HEK293 (cell line): ENCODE results near the gene KLHL10.
"Not testable (repeated sequence)": the region's sequence is repeated elsewhere in the genome, so short reads cannot be mapped to it uniquely, and the experiment has no call there.

ENCODE experiments used
- INSM2 ChIP-seq: fragments of 450-650 bp; formaldehyde crosslinking; IDR thresholded peaks from 2 replicates; pipeline ENCODE4 v1.5.1; 2016; ENCODE audit warnings: missing biosample characterization, missing genetic modification characterization
- KLF1 ChIP-seq: fragments of 450-650 bp; formaldehyde crosslinking; IDR thresholded peaks from 2 replicates; pipeline ENCODE4 v1.5.1; 2016; ENCODE audit warnings: missing biosample characterization, missing genetic modification characterization
- YY1 ChIP-seq: fragments of 450-650 bp; formaldehyde crosslinking; IDR thresholded peaks from 2 replicates; pipeline ENCODE4 v1.5.1; 2018; ENCODE audit warnings: missing biosample characterization, missing genetic modification characterization
- ZBTB8A ChIP-seq: fragments of 450-650 bp; formaldehyde crosslinking; IDR thresholded peaks from 2 replicates; pipeline ENCODE4 v1.5.1; 2016; ENCODE audit warnings: missing biosample characterization, missing genetic modification characterization
- ZNF324 ChIP-seq: fragments of 450-650 bp; formaldehyde crosslinking; IDR thresholded peaks from 2 replicates; pipeline ENCODE4 v1.5.1; 2016; ENCODE audit warnings: missing biosample characterization, missing genetic modification characterization
- ZNF514 ChIP-seq: fragments of 450-650 bp; formaldehyde crosslinking; IDR thresholded peaks from 2 replicates; pipeline ENCODE4 v1.5.1; 2016; ENCODE audit warnings: missing biosample characterization, missing genetic modification characterization
- TF ChIP-seq, protein P1 (sequence below): fragments of 450-650 bp; formaldehyde crosslinking; IDR thresholded peaks from 2 replicates; pipeline ENCODE4 v1.5.1; 2016; ENCODE audit warnings: missing biosample characterization, missing genetic modification characterization

- TF ChIP-seq ZNF324 (tag by site-specific recombination); YY1 (tag by site-specific recombination); ZBTB8A (tag by site-specific recombination); ZNF514 (tag by site-specific recombination); KLF1; INSM2 (tag by site-specific recombination): not testable (repeated sequence)
- TF ChIP-seq, protein P1, sequence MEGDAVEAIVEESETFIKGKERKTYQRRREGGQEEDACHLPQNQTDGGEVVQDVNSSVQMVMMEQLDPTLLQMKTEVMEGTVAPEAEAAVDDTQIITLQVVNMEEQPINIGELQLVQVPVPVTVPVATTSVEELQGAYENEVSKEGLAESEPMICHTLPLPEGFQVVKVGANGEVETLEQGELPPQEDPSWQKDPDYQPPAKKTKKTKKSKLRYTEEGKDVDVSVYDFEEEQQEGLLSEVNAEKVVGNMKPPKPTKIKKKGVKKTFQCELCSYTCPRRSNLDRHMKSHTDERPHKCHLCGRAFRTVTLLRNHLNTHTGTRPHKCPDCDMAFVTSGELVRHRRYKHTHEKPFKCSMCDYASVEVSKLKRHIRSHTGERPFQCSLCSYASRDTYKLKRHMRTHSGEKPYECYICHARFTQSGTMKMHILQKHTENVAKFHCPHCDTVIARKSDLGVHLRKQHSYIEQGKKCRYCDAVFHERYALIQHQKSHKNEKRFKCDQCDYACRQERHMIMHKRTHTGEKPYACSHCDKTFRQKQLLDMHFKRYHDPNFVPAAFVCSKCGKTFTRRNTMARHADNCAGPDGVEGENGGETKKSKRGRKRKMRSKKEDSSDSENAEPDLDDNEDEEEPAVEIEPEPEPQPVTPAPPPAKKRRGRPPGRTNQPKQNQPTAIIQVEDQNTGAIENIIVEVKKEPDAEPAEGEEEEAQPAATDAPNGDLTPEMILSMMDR (tag by site-specific recombination) = not testable (repeated sequence)
Observed at GRCh38 chr17:41874293-41874670, 36.7 kb downstream of the KLHL10 start.
